Activated CD8-positive, alpha-beta memory T cell treated with anti-CD3 and anti-CD28 coated beads for 24 hours (primary cell): ENCODE measurements around the gene LTBP2.

Source experiments
- DNase-seq: peaks from one replicate; pipeline ENCODE4 v3.0.0-alpha.2; 2020

The LTBP2 gene

DNA sequence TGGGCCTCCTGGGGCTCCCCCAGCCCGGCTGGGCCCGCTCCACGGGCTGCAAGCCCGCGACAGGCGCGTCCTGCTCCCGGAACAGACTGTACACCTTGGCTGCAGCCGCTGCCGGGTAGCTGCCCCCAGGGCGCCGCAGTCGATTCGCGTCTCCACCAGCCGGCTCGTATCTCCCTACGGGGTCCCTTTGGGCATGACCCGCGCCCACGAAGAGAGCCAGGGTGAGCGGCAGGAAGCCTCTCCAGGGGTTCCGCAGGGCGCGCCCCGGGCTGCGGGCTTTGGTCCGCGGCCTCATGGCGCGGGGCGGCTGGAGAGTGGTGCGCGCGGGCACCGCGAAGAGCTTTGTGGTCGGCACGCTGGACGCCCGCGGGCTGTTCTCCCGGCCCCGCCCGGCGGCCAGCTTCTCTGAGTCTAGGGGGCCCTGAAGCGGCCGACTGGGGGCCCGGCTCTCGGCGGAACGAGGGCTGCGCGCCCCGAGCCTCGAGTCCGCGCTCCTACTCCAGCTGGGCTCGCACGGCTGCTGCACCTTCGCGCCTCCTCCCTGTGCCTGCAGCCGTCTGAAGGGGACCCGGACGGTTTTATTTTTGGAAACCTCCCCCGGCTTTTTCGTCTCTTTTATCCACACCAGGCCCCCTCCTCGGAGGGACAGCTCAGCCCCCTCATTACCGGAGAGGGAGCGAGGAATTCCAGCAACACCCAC, at the start of gene LTBP2:
TSS of gene LTBP2 (minus strand) at position 588 of the 700 bp plus-strand sequence. CDS start at position 295, 293 bp downstream.
- no peak for DNase-seq

DNA sequence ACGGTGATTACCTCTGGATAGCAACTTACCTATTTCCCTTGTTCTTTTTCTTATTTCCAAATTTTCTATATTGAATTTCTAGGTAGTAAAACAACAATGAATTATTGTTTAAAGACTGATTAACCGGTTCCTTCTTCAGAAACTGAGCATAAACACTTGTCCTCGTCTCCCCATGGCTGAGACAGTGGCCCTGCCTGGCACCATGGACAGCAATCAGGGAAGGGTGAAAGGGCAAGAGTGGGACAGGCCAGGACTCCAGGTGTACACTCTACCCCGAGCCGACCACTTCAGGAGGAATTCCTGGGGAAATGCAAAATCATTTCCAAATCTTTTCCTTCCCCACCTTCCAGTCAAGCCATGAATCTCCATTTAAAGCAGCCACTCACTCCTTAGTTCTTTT, 48.8 kb upstream of the LTBP2 start:
- DNase-seq, result no peak

DNA sequence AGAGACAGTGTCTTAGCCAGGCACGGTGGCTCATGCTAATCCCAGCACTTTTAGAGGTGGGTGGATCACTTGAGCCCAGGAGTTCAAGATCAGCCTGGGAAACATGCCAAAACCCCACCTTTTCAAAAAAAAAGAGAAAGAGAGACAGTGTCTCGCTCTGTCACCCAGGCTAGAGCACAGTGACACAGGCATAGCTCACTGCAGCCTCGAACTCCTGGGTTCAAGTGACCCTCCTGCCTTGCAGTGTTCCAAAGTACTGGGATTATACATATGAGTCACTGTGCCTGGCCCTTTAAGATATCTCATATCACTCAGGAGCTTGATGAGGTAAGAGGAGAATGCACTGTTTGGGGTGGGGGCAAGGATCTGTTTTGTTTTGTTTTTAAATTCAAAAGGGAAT, 48.1 kb upstream of the LTBP2 start:
- DNase-seq, result no peak

DNA sequence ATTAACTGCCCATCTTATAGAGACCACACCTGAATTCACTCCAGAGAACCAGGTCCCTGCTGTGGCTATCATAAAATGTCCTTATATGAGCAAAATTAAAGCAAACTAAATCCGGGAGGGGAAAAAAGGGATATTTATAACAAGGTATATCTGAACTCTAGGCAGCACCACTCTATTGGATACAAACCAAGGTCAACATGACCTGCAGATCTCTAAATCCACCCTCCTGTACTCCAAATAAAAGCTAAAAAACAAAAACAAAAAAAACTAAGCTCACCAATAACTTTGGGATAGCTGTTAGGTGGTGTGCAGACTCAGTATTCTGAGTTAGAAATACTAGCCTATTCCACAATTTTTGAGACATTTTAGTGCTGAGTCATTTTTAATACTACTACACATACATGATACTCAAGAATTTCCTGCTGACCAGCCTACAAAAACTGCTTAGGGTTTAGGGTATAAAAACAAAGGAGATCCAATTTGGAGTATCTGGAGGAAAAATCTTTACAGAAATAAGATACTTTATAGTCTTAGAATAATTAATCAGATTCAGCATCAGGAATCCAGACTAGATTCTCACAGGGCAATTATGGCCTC, 46.6 kb upstream of the LTBP2 start:
- DNase-seq, result no peak

DNA sequence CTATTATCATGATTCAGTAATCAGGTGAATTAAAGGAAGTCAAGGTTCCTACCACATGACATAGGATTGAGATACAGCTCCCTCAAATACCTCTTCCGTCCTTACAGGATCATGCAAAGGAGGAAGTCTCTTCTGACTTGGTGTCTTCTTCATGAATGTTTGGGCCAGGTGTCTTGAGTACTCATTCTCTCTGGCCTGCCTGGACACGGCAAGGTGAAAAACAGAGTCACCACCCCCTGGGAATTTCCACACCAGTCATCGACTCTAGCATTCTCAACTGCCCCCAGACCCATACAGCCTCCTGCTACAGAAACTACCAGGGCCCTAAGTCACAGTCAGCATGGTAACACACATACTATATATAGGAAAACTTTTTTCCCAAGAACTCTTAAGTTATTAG, 44.9 kb upstream of the LTBP2 start:
- DNase-seq, result no peak

DNA sequence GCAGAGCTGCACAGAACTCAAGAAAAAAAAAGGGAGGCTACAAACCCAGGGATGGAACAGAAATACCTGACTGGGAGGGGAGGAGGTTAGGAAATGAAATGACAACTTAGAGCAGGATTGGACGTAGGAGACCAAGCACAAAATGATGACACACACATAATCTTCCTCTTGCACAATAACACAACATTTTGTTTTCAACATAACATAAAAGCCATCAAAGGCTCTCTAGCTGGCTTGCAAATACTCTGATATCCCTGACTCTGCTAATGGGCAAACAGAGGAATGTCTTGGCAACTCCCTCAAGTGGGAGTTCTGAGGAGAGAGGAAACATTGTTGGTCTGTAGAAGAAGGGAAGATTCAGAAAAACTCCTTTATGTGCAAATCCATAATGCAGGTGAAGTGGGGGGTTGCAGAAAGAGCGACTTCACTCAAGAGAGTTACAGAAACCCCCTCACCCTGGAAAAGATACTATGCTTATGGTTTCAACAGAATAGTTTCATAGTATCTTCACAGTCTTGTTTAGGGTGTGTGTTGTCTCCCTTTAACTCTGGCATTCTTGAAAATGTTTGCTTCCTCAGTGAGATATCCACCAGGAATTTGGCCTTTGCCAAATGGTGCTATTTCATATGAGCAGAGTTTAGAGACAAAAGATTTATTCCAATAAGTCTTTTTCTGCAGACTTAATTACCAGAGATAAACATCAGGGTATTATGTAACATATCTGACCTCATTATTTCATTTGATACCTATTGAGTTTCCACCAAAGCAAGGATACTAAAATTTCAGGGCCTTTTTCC, 43.8 kb upstream of the LTBP2 start:
- no peak for DNase-seq

DNA sequence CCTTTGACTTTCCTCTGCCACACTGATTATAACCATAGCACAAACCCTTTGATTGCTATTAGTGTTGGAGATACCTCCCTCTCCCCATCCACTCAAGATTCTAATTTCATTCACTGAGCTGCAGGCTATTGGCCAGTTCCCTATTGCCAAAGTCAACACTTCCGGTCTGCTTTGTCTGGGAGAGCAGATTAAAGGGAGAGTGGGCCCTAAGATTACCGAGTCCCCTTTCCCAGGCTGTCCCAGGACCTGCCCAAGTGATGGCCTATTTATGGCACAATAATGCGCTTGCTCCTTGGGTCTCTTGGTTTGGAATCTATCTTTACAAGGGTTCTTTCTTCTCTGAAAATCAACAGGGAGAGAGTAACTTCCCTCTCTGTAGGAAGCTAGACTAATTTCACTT, 42.9 kb upstream of the LTBP2 start:
- no peak for DNase-seq

DNA sequence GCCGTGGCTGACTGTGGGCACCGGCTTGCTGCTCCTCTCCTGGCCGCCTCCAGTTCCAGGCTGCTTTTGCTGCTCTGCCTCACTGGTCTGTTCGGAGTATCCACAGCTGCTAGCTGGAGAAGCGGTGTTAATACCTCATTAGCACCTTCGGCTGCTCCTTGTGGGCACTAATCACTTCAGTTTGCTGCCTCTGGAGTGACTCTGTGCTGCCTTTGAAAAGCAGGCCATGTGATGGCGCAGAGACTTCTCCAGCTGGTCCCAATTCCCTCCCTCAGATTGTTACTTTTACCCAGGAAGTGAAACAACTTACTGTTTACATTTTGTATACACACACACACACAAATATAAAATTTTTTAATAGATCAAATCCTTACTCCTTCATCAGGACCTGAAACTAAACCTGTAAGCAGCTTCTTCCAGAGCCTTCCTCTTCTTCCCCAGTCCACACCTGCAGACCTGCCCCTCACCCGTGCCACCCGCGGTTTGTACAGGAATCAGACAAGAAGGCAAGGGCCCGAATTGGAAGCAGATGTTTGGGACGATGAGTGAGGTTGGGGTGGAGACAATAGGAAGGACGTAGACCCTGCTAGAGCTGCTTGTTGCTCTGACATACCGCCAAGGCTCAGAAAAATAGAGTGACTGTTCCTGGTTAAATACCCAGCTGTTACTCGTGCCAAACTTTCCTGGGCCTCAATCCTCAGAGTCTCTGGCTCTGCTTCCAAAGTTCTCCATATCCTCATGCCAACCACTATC, 41.5 kb upstream of the LTBP2 start:
- no peak for DNase-seq

DNA sequence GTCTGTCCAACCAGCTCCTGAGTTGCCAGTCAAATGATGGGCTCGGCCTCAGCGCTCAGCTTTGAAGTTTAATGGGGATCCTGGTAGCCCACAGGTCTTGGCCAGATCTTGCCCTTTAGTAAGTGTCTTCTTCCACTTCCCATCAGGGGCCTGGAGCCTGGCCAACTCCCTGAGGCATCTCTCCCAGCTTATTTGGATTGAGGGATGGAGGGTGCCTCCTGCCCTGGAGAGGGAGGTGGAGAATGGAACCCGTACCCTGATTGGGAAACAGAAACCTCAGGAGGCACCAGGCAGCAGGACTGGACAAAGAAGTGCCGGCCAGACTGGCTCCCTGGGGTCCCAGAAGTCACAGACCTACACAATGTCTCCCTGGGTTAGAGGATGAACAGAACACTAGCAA, 40.5 kb upstream of the LTBP2 start:
- DNase-seq, result no peak

DNA sequence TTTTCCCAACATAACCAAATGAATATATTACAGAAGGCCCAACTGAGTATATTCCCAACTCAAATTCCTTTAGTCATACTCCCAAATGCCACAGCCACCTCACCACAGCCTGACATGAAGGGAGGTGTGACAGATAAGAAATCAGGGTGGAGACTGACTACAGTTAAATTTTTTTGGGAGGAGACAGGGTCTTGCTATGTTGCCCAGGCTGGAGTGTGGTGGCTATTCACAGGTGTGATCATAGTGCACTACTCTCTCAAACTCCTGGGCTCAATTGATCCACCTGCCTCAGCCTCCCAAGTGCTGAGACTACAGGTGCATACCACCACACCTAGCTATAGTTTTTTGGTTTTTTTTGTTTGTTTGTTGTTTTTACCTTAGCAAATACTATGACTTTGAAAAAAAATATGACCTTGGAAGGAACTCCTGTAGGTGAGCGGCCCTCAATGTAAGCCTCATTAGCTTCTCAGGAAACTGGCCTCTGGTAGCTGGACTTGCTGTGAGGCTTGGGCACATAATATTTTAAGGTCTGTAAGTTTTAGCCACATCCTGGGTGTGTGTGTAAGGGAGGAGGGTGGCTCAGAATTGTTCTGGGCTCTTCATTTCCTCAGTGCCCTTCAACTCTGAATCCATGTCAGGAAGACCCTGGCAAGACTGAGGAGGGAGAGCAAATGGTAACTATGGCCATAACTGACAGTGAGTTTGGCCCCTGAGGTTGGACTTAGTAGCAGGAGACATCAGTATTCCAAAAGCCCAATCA, 39.1 kb upstream of the LTBP2 start:
- DNase-seq, result no peak

DNA sequence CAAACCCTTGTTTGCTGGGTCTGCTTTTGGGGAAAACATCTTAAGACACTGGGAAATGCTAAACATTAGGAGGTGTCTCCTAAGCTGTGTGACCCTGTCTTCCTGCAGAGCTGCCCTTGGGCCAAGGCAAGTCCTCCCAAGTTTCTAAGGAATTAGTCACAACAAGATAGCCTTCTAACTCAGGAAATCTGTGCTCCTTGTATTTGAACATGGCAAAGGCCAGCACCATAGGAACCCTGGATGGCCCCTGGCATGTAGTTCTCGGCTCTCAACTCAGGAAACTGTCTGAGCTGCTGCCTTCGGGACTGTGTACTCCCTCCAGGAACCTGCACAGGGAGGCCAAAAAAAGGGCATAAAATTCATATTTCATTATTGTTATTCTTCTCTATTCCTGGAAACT, 37.6 kb upstream of the LTBP2 start:
- DNase-seq, result no peak

DNA sequence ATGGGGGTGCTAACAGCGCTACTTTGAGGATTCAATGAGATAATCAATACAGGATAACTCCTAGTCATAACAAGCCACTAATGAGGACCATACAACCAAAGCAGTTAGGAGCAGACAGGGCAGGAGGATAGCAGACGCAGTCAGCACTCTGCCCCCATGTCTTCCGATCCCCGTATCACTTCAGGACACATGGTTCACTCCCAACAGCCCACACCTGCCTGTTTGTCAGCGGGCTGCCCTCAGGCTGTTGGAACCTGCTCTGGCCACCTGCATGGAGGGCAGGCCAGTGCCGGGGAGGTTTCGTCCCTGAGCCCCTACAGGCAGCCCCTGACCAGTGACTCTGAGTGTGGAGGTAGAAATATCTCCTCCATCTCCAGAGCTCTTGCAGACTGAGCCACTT, 37.1 kb upstream of the LTBP2 start:
- DNase-seq, result no peak

DNA sequence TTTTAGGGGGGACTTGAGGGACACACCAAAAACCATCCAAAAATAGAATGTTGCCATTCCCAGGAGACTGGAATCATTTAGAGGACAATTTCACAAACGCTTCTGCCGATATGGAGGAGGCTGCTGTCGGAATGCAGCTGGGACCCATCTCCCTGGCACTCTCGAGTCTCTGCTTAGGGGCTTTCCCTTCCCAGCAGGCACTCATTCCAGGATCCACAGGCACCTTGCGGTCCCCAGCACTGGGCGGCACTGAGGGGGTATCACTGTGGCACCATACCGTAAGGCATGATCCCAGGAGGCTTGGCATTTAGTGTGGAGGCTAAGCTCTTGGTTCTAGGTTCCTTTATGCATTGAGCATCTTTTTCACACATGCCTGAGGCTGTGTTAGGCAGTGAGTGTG, 36.6 kb upstream of the LTBP2 start:
- DNase-seq, result peak; percentile 43

DNA sequence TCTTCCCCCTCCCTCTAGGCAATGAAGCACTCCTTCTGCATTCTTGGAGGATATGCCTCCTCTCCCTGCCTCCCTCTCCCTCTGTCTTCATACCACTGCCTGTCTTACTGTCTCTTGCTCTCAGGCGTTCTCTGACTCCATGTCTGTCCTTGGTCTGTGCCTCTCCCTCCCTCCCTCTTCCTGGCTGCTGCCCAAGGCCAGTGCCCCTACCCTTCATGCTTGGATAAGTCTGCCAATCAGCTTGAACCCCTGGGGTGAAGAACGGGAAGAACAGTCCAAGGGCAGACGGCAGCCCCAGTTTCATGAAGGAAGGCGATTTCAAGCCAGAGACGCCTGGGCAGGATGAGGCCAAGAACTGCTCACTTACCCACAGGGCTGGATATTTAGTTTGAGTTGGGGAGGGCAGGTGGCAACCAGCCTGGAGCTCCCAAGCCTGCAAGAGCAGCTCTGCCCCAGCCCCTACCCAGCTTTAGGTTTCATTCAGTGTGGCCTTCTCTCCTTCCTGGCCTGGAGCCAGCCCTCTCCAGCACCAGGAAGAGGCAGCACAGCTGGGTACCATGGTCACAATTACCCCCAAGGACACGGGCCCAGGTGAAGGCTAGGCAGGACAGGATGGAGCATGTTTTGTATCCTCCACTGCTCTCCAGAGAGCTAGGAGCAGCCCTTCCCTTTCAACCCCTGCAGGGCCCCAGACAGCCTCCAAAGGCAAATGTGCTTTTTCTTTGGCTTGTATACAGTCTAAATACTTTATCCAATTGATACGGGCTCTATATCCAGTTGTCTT, 35.8 kb upstream of the LTBP2 start:
- no peak for DNase-seq

DNA sequence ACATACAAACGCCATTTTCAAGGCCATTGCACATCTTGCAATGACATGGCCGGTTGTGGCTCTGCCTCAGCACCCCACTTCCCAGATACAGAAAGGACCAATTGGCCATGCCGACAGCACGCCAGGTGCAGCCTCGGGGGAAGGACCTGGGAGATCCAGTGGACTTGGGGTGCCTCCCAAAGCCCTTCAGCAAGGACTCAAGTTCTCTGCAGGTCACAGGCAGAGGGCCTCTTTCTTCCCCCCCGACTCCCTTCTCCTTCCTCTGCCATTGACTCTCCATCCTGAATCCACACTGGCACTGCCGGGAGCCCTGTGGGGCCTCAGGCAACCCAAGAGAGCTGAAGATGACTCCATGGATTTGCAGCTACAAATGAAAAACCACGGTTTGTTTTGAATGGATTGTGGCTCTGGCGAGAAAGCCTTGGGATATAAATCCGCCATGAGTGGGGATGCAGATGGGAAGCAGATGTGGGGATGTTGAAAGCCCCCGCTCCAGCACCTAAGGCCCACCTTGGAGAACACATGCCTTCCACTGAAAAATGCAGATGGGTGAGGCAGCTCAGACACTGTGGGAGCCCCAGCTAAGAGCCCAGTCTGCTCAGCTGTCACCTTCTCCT, 35.1 kb upstream of the LTBP2 start:
- no peak for DNase-seq

DNA sequence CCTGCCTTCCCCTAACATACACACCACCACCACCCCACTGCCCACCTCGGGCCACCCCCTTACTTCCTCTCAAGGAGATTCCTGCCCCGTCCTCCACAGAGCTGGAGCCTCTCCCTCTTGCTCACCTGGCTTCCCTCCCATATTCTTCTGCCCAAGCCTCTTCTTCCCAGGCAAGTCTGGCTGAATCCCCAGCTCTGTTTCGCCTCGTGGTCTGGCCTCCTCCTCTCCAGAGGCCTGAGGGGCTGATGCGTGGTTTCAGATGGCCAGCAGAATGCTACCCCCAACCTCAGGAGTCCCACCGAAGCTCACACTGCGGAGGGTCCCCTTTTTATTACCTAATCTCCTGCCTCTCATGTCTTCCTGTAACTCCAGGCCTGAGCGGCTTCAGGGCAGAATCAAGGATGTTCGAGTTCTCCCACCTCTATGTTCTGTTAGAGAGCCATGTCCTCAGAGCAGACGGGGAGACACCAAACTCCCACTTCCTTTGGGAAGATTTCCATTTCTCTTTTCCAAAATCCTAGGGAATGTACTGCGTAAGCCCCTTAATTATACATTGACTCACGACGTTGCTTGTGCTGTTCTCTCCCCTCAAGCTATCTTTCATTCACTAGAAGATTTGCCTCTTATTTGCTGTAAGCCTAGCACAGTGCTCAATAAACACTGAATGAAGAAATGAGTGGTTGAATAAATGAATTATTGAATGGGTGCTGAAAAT, 33.9 kb upstream of the LTBP2 start:
- no peak for DNase-seq

DNA sequence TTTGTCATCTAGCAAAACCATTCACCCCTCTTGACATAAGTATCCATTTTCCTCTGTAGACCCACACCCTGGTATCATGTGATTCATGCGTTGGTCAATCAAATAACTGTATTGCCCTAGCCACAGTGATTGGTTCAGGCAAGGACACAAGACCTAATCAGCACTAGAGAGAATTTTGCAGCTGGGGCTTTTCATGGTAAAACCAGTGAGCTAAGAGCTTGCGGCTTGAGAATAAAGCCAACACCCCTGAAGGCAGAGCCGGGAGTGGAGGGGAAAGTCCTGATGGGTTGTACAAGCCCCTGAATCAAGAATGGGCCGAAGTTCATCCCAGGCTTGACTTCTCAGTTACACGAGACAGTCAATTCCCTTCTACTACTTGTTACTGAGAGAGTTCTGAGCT, 33.2 kb upstream of the LTBP2 start:
- no peak for DNase-seq

DNA sequence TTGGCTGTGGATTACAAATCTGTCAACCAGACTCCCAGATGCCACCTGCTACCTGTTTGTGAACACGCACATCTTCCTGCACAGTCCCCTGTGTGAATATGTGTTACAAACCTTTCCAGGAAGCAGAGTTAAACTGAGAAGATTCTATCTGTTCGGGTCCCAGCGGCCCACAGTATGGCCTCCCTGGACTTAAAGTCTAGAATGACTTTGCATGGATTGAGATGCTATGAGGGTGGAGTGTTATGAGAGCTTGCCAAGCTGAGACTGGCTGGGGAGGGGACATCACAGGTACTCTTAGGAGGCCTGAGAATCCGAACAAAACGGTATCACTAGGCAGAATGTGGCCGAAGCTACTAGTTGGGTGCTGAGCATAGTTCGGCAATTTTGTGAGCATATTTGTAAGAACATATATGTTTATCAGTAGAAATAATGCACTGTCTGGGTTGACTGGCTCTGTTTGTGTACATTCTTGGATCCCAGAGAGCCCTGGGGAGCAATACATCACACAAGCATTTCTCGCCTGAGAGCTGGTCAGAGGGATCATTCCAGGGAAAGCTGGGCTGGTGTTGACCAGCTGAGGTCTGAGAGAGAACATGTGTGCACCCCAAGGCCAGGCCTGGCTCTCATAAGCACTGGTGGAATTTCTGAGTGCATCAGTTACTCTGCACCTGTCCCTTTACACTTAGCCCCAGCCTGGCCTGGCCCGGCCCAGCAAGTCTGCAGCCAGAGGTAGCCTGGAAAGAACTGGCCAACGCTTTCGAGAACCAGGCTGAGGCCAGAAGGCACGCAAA, 29.8 kb upstream of the LTBP2 start:
- no peak for DNase-seq

DNA sequence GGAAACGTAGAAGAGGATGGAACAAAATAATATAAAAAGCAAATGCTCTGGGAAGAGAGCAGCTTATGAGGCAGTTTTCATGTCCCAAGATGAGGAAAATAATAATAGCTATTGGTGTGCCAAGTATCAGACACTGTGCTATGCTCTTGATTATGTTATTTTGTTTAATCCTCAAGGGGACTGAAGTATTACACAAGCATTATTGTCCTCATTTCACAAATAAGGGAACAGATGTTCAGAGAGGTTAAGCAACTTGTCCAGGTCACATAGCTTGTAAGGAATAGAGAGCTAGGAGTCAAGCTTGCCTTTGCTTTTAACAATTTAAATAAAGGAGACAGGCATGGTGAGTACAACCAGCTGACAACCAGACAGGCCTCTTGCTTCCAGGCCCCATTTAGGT, 26.9 kb upstream of the LTBP2 start:
- no peak for DNase-seq

DNA sequence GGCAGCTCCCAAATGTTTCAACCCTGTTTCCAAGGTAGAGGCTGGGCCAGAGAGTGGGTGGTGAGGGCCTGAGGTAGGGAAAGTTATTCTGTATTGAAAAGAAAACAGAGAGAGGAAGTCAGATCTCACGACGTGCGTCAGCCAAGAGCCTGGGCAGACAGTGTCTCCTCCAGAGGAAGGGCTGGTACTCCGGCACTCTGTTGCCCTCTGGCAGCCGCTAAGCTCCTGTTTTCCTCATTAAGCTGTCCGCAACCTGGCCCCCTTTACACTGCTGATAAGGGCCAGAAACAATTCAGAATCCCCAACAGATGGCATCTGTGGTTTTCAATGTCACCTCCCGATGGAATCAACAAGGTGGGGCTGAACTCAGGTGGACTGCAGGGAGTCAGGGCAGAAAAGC, 26.0 kb upstream of the LTBP2 start:
- DNase-seq, result no peak
